OCI-LY7 (cell line): ENCODE data around the gene INTS7.

ENCODE experiments used
- EZH2phosphoT487 ChIP-seq: fragments of 200-600 bp; sonication (generic); IDR thresholded peaks from 2 replicates; pipeline ENCODE4 v1.6.1; 2018; ENCODE audit warnings: low read depth, borderline replicate concordance, mild to moderate bottlenecking, mixed run types, antibody characterized with exemption, low read length, moderate library complexity, mixed read lengths
- TF ChIP-seq, protein P1 (sequence below): fragments of 200-600 bp; sonication (generic); conservative IDR thresholded peaks from 2 replicates; pipeline ENCODE4 v1.5.1; 2014; ENCODE audit warnings: mild to moderate bottlenecking, antibody characterized with exemption, low read length, moderate library complexity, mixed read lengths

DNA sequence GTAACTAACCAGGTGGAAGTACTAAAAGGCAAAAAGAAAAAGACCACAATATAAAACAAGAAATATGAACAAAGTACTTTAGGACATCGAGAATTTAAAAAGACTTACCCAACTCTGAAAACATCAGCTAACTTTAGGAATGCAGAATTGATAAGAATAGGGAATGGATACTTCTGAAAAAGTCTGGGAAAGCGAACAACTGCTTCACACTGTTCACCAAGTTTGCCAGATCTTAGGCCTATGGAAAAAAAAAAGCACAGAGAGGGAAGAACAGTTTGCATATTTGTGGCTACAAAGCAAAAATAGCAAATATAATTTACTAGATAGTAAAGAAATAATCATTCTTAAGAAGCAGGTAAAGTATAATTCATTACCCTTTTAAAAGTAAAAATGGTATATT is 14.4 kb downstream of the INTS7 start:
- TF ChIP-seq, protein P1, sequence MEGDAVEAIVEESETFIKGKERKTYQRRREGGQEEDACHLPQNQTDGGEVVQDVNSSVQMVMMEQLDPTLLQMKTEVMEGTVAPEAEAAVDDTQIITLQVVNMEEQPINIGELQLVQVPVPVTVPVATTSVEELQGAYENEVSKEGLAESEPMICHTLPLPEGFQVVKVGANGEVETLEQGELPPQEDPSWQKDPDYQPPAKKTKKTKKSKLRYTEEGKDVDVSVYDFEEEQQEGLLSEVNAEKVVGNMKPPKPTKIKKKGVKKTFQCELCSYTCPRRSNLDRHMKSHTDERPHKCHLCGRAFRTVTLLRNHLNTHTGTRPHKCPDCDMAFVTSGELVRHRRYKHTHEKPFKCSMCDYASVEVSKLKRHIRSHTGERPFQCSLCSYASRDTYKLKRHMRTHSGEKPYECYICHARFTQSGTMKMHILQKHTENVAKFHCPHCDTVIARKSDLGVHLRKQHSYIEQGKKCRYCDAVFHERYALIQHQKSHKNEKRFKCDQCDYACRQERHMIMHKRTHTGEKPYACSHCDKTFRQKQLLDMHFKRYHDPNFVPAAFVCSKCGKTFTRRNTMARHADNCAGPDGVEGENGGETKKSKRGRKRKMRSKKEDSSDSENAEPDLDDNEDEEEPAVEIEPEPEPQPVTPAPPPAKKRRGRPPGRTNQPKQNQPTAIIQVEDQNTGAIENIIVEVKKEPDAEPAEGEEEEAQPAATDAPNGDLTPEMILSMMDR, result no peak
- TF ChIP-seq EZH2phosphoT487, result no peak
